Neural cell (in vitro differentiated cells): ENCODE results near the gene CDH9.

Source experiments
- CTCF ChIP-seq: fragments of 450-650 bp; IDR thresholded peaks from 2 replicates; pipeline ENCODE4 v1.5.1; 2014; ENCODE audit warnings: antibody characterized with exemption, mild to moderate bottlenecking, moderate library complexity; ENCODE audit not compliant: poor library complexity, severe bottlenecking
- MXI1 ChIP-seq: fragments of 450-650 bp; conservative IDR thresholded peaks from 2 replicates; pipeline ENCODE4 v1.6.1; 2014; ENCODE audit warnings: antibody characterized with exemption, mild to moderate bottlenecking; ENCODE audit not compliant: poor library complexity, severe bottlenecking
- POLR2AphosphoS5 ChIP-seq: IDR thresholded peaks from 2 replicates; pipeline ENCODE4 v1.6.1; 2012
- RAD21 ChIP-seq: fragments of 450-650 bp; conservative IDR thresholded peaks from 2 replicates; pipeline ENCODE4 v1.6.1; 2014; ENCODE audit warnings: antibody characterized with exemption, mild to moderate bottlenecking, moderate library complexity
- TAF1 ChIP-seq: IDR thresholded peaks from 2 replicates; pipeline ENCODE4 v1.6.1; 2012; ENCODE audit warnings: low read depth

GRCh38 chr5:26869781-26870180 is 168.6 kb downstream of the CDH9 start:
- TF ChIP-seq POLR2AphosphoS5 = no peak
- no peak for TF ChIP-seq CTCF
- no peak for TF ChIP-seq TAF1
- no peak for TF ChIP-seq RAD21
- TF ChIP-seq MXI1 = no peak
